Measurements from ENCODE around the gene BMP8A.
"Not testable (repeated sequence)": the region's sequence is repeated elsewhere in the genome, so short reads cannot be mapped to it uniquely, and the experiment has no call there.

The BMP8A gene

DNA sequence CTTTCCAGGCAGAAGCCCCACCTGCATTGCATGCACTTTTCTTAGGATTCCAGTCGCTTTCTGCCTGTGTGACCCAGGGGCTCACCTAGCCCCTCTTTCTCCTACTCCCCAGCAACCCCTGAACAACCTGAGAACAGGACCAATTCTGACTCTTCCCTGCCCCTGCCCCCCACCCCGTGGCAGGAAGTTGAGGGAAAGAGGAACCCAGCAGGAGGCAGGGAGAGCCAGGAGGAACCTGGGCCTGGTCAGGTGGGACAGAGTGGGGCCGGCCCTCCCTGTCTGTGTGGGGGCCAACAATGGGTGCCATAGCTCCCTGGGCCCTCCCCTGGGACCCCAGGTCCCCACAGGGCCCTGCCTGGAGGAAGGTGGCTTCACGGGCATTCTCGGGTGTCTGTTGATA is 6.1 kb downstream of the BMP8A start:
- Histone ChIP-seq H3K9me2 (replicated peaks; ENCODE audit: insufficient read depth, low read length) (no peaks in the 10 kb centered on the region), H4K20me1 (ENCODE audit: insufficient read depth, low read length) (no peaks in the 10 kb centered on the region), H3K9ac (ENCODE audit: low read length) (no peak overlapping the region), H2AFZ (ENCODE audit: low read length) (no peak overlapping the region), H3K4me2 (ENCODE audit: low read depth, low read length) (no peak overlapping the region), H3F3A (ENCODE audit: insufficient read depth, low read length) (no peaks in the 10 kb centered on the region), H3K27me3 (replicated peaks; ENCODE audit: insufficient read depth, low read length) (no peaks in the 10 kb centered on the region), H3K27ac (ENCODE audit: low read length) (no peak overlapping the region), H3K9me3 (replicated peaks; ENCODE audit: insufficient read depth, low read length) (no peaks in the 10 kb centered on the region), H3K4me3 (ENCODE audit: low read length) (no peak overlapping the region), H3K36me3 (replicated peaks; ENCODE audit: insufficient read depth, low read length) (no peaks in the 10 kb centered on the region), H3K4me1 (ENCODE audit: low read length) (peaks cover 12% of the 10 kb centered on the region; the same call in 1 of the 2 replicates), H3K79me2 (ENCODE audit: low read length) (peaks cover 76% of the 10 kb centered on the region)
- TF ChIP-seq, protein P1, sequence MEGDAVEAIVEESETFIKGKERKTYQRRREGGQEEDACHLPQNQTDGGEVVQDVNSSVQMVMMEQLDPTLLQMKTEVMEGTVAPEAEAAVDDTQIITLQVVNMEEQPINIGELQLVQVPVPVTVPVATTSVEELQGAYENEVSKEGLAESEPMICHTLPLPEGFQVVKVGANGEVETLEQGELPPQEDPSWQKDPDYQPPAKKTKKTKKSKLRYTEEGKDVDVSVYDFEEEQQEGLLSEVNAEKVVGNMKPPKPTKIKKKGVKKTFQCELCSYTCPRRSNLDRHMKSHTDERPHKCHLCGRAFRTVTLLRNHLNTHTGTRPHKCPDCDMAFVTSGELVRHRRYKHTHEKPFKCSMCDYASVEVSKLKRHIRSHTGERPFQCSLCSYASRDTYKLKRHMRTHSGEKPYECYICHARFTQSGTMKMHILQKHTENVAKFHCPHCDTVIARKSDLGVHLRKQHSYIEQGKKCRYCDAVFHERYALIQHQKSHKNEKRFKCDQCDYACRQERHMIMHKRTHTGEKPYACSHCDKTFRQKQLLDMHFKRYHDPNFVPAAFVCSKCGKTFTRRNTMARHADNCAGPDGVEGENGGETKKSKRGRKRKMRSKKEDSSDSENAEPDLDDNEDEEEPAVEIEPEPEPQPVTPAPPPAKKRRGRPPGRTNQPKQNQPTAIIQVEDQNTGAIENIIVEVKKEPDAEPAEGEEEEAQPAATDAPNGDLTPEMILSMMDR (IDR thresholded peaks at IDR 0.05; ENCODE audit: low read length): no peak
- TF ChIP-seq EZH2phosphoT487 (IDR thresholded peaks at IDR 0.05; ENCODE audit: low read length) (no peak), EZH2 (optimal IDR thresholded peaks at IDR 0.05; ENCODE audit: low read depth, low read length) (no peak)
- no peak for DNase-seq

DNA sequence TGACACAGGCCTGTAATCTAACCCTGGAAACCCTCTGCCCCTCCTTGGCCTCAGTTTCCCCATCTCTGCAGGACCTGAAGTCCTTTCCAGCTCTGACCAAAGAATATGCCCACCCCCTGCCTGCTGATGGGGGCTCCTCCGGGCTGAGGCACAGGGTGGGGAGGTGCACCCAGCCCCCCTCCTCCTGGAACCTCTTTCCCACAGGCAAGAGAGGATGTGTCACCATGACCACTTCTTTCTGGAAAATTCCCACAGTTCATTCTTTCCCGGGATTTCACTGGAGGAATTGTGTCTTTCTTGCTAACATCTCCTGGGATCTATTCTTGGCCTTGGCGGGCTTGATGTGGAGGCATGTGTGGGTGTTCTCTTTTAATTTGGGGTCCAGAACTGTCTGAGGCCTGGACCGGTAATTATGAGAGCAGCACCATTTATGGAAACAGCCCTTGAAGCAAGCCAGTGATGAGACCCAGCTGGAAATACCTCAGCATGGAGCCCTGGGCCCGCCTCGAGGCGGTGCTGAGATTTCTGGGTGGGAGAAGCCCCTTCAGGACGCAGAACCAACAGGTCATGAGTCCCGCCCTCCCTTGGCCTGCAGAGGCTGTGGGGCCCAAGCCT is 6.8 kb downstream of the BMP8A start:
- H3K27me3 ChIP-seq (replicated peaks; ENCODE audit: insufficient read depth, low read length); H3K9me3 ChIP-seq (replicated peaks; ENCODE audit: insufficient read depth, low read length); H3K9me2 ChIP-seq (replicated peaks; ENCODE audit: insufficient read depth, low read length); DNase-seq; H3K4me2 ChIP-seq (ENCODE audit: low read depth, low read length); H3F3A ChIP-seq (ENCODE audit: insufficient read depth, low read length); H3K4me1 ChIP-seq (ENCODE audit: low read length); H2AFZ ChIP-seq (ENCODE audit: low read length); H3K36me3 ChIP-seq (replicated peaks; ENCODE audit: insufficient read depth, low read length); H4K20me1 ChIP-seq (ENCODE audit: insufficient read depth, low read length); H3K4me3 ChIP-seq (ENCODE audit: low read length); H3K27ac ChIP-seq (ENCODE audit: low read length); H3K9ac ChIP-seq (ENCODE audit: low read length): not testable (repeated sequence)
- H3K79me2 ChIP-seq (ENCODE audit: low read length): peaks cover 75% of the 10 kb centered on the region

GRCh38 chr1:39498821-39499220 is 7.4 kb downstream of the BMP8A start:
- not testable (repeated sequence) for H3K9ac ChIP-seq (ENCODE audit: low read length); H4K20me1 ChIP-seq (ENCODE audit: insufficient read depth, low read length); H2AFZ ChIP-seq (ENCODE audit: low read length); DNase-seq; H3K9me3 ChIP-seq (replicated peaks; ENCODE audit: insufficient read depth, low read length); H3K27ac ChIP-seq (ENCODE audit: low read length); H3K9me2 ChIP-seq (replicated peaks; ENCODE audit: insufficient read depth, low read length); H3K4me3 ChIP-seq (ENCODE audit: low read length); H3K36me3 ChIP-seq (replicated peaks; ENCODE audit: insufficient read depth, low read length); H3K27me3 ChIP-seq (replicated peaks; ENCODE audit: insufficient read depth, low read length); H3K4me1 ChIP-seq (ENCODE audit: low read length); H3K4me2 ChIP-seq (ENCODE audit: low read depth, low read length); H3F3A ChIP-seq (ENCODE audit: insufficient read depth, low read length)
- H3K79me2 ChIP-seq (ENCODE audit: low read length): peaks cover 76% of the 10 kb centered on the region

DNA sequence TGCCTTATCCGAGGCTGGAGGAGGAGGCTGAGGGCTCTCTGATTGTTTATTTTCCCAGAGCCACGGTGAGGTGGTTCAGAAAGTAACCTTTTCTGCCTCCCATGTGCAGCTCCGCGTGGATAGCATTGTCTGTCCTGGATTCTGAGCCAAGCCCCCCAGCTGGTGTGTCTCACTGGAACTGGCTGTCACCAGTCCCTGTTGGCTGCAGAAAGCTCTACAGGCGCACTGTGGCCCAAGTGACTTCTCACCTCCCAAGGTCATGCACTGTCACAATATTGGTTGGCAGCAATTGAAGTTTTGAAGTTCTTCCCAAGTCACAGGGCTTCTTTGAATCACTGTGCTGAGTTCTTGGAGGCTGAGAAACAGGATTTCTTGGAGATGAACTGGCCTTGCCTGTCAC is 8.2 kb downstream of the BMP8A start:
- Histone ChIP-seq H3K79me2 (ENCODE audit: low read length) (peaks cover 76% of the 10 kb centered on the region), H3K9ac (ENCODE audit: low read length) (no peak overlapping the region), H3K36me3 (replicated peaks; ENCODE audit: insufficient read depth, low read length) (no peaks in the 10 kb centered on the region), H3F3A (ENCODE audit: insufficient read depth, low read length) (no peaks in the 10 kb centered on the region), H3K4me1 (ENCODE audit: low read length) (peaks cover 5% of the 10 kb centered on the region; the same call in 1 of the 2 replicates), H3K9me2 (replicated peaks; ENCODE audit: insufficient read depth, low read length) (no peaks in the 10 kb centered on the region), H3K4me3 (ENCODE audit: low read length) (no peak overlapping the region), H3K27ac (ENCODE audit: low read length) (no peak overlapping the region), H3K4me2 (ENCODE audit: low read depth, low read length) (no peak overlapping the region), H3K27me3 (replicated peaks; ENCODE audit: insufficient read depth, low read length) (no peaks in the 10 kb centered on the region), H3K9me3 (replicated peaks; ENCODE audit: insufficient read depth, low read length) (no peaks in the 10 kb centered on the region), H2AFZ (ENCODE audit: low read length) (no peak overlapping the region), H4K20me1 (ENCODE audit: insufficient read depth, low read length) (no peaks in the 10 kb centered on the region)
- TF ChIP-seq, protein P1 (IDR thresholded peaks at IDR 0.05; ENCODE audit: low read length): no peak
- TF ChIP-seq EZH2 (optimal IDR thresholded peaks at IDR 0.05; ENCODE audit: low read depth, low read length): no peak
- DNase-seq: no peak
